DMS 273 (cell line): ENCODE measurements around the gene IKBKG.
A peak's percentile ranks its signal among the peaks of the same experiment; 100 is the strongest.
"Not testable (repeated sequence)": the region's sequence is repeated elsewhere in the genome, so short reads cannot be mapped to it uniquely, and the experiment has no call there.

Experiments used
- DNase-seq: peaks from one replicate; lab custom pipeline; 2025; ENCODE audit not compliant: unreplicated experiment; lab: John Stamatoyannopoulos, UW

IKBKG gene, protein sequence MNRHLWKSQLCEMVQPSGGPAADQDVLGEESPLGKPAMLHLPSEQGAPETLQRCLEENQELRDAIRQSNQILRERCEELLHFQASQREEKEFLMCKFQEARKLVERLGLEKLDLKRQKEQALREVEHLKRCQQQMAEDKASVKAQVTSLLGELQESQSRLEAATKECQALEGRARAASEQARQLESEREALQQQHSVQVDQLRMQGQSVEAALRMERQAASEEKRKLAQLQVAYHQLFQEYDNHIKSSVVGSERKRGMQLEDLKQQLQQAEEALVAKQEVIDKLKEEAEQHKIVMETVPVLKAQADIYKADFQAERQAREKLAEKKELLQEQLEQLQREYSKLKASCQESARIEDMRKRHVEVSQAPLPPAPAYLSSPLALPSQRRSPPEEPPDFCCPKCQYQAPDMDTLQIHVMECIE

GRCh38 chrX:154547245-154548027 lies at the start of gene IKBKG:
IKBKG (plus strand) TSS chrX:154547620; CDS start chrX:154552003, 4,383 bp downstream.
- DNase-seq = peak; percentile 96

GRCh38 chrX:154501423-154501822 lies 46.0 kb upstream of the IKBKG start:
- DNase-seq = not testable (repeated sequence)

DNA sequence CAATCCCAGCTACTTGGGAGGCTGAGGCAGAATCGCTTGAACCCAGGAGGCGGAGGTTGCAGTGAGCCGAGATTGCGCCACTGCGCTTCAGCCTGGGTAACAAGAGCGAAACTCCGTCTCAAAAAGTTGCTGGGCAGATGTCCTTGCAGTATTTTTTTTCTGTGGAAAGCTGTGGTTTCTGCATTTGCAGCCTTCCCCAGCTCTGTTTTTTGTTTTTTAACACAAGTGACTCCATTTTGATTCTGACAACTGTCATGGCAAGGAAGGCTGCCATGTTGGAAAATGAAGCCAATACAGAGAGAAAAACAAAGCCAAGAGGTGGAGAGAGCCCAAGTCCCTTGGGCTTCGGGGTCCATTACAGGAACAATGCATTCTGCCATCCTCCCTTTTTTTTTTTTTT lies 45.3 kb upstream of the IKBKG start:
- no peak for DNase-seq

GRCh38 chrX:154502989-154503388 lies 44.4 kb upstream of the IKBKG start:
- DNase-seq = no peak

DNA sequence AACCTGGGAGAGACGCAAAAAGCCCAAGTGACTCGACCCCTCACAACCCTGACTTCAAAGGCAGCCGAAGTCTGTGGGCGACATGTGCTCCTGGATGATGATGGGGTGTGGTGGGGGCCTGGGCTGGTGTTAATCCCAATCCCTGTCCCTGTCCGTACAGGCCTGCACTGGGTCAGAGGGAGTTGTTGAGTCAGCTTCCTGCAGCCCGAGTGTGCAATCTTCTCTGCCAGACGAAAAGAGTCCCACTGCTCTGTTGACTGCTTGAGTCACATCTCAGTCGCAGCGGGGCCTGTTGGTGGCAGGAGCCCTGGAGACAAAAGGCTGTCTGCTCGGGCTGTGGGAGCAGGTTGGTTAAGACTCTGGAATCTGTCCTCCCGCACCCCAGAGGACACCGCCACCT lies 41.7 kb upstream of the IKBKG start:
- no peak for DNase-seq

GRCh38 chrX:154506483-154507332 lies 40.7 kb upstream of the IKBKG start:
- no peak for DNase-seq

GRCh38 chrX:154507673-154508383 lies 39.6 kb upstream of the IKBKG start:
- DNase-seq = no peak

DNA sequence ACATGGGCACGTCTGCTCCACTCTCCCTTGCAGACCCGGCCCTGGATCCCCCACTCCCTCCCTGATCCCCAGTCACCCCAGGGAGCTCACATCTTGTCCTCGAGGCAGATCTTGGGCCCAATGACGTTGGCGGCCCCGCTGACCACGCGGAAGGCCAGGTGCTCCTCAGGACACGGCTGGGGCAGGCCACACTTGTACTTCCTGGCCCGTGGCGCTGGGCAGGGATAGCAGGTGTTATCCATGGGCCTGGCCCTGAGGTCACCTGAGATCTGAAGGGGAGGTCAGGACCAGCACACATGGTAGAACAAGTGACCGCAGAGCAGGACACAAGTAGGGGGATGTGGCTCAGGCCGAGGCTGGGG lies 39.1 kb upstream of the IKBKG start:
- DNase-seq = no peak

GRCh38 chrX:154509455-154509854 lies 38.0 kb upstream of the IKBKG start:
- DNase-seq = no peak

- no peak for DNase-seq
Measured at GRCh38 chrX:154511761-154512160, 35.7 kb upstream of the IKBKG start.

DNA sequence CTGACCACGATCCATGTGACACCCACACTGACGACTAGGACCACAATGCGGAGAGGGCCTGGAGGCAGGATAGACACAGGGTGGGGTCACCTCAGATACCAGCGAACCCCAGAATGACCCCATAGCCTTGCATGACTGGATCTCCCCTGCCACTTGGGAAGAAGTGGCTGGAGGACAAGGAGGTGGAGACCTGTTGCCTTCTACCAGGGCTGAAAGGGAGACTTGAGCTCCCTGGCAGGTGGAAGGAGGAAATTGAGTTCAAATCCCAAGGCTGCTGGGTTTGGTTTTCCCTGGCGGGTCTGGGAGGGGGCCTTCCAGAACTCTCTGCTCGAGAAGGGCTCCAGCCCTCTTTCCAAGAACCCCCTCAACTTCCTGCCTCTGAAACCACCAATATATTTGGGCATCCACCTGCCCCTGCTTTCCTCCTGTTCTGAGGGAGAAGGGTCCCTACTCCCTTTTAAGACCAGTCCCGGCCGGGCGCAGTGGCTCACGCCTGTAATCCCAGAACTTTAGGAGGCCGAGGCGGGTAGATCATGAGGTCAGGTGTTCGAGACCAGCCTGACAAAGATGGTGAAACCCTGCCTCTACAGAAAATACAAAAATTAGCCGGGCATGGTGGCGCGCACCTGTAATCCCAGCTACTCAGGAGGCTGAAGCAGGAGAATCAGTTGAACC lies 34.4 kb upstream of the IKBKG start:
- no peak for DNase-seq

DNA sequence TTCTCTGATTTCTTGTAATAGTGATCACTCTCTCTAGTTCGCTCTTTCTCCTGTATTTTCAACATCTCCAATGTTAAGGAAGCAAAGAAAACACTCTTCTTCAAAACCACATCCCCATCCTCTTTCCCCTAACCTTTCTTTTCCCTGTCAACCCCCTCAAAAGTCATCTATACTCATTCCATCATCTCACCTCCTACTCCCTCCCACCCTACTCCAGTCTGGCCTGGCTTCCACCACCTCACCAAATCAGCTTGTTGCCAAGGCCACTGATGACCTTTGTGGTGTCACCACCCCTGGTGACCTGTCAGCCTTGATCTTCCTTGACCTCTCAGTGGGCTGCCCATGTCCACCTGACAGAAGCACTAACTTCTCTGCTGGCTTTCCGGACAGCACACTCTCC lies 33.7 kb upstream of the IKBKG start:
- DNase-seq = no peak

DNA sequence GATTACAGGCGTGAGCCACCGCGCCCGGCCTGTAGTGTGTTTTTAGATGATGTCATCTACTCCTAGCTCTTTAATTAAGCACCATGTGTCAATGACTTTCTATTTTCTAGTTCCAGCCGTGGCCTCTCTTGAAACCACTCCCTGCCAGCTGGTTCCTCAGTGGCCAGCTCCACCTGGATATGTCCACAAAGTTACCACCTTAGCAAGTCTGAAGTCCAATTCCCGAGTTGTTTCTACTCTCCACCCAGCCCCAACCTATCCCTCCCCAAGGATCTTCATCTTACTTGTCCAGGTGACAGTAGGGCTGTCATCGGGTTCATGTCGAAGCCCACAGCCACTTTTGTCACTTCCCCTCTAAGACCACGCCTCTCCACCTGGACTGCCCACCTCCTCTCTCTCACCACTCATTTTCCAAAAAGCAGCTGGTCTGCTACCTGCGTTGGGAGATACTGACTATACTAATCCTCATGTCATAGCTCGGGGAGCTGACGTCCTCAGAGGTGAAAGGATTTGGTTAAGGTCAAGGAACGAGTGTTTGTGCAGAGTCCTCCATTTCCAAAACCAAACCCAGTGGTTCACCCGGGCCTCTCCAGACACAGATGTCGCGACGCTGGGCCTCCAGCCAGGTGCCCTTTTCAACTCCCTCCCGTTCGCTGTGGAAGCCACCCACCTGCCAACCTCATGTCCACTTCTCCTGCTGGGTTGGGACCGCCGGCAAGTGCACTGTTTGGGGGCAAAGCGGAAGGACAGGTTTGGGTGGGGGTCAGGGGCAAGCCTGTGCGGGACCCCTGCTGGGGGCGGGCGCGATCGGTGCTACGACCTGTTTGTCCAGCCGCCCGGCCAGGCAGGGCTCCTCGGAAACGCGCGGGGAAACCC lies 32.1 kb upstream of the IKBKG start:
- peak; percentile 72 for DNase-seq

DNA sequence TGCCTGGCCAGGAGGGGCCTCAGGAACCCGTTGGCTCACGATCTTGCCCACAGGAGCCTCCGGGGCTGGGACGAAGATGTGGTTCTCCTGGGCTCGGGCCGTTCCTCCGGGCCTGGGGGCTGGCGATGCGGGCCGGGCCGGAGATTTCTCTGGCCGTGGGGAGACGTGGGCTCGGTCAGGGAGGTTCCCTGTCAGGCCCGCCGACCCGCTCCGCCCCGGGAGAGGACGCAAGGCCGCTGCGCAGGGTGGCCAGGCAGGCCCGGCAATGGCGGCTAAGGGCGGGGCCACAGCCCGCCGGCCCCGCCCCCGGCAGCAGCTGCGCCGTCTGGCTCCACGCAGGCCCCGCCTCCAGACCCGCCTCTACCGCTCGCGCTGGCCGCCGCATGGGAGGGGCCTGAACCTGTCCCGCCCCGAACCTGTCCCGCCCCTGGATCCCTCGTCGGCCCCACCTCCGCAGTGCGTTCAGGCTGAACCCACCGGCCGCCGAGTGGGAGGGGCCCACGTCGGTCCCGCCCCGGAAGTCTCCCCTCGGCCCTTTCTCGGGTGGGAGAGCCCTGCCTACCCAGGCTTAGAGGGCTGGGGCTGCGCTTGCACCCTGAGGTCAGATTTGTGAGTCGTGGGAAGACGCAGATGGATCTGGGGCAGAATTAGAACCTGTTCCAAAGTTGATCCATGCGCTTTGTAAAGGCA lies 31.3 kb upstream of the IKBKG start, which contains the start of gene FAM3A:
FAM3A (minus strand) TSS at position 267 of the 690 bp plus-strand sequence. CDS start 460 bp downstream, outside the sequence.
- DNase-seq = peak; percentile 93

- DNase-seq = no peak
Measured at GRCh38 chrX:154516656-154517100, 30.7 kb upstream of the IKBKG start.

GRCh38 chrX:154517101-154517781 lies 30.2 kb upstream of the IKBKG start:
- DNase-seq = no peak

- no peak for DNase-seq
Measured at GRCh38 chrX:154519389-154519788, 28.0 kb upstream of the IKBKG start.
